HCT116 (cell line): ENCODE results near the gene PDE4D.

Experiments
- CTCF ChIP-seq, 3 experiments: fragments of 200-600 bp in 1 of 3; sonication (generic) in 1 of 3; IDR thresholded peaks in 2 of 3; conservative IDR thresholded peaks in 1 of 3; 2 replicates each; pipeline ENCODE4 v1.5.1; 2012 to 2017; ENCODE audit warnings: low read depth in 2 of 3, low read length in 2 of 3, antibody characterized with exemption in 1 of 3, borderline replicate concordance in 1 of 3, control low read depth in 1 of 3, mild to moderate bottlenecking in 1 of 3, mixed read lengths in 1 of 3, mixed run types in 1 of 3, moderate library complexity in 1 of 3; ENCODE audit not compliant: insufficient read depth in 1 of 3
- POLR2A ChIP-seq: IDR thresholded peaks from 2 replicates; pipeline ENCODE4 v1.7.0; 2011; ENCODE audit warnings: borderline replicate concordance; ENCODE audit not compliant: insufficient read depth, insufficient read length; ENCODE audit errors: extremely low read depth
- POLR2AphosphoS5 ChIP-seq: IDR thresholded peaks from 2 replicates; pipeline ENCODE4 v1.6.1; 2011; ENCODE audit warnings: mild to moderate bottlenecking, low read depth, low read length, moderate library complexity
- SIN3A ChIP-seq: IDR thresholded peaks from 2 replicates; pipeline ENCODE4 v1.6.1; 2012; ENCODE audit warnings: low read depth

DNA sequence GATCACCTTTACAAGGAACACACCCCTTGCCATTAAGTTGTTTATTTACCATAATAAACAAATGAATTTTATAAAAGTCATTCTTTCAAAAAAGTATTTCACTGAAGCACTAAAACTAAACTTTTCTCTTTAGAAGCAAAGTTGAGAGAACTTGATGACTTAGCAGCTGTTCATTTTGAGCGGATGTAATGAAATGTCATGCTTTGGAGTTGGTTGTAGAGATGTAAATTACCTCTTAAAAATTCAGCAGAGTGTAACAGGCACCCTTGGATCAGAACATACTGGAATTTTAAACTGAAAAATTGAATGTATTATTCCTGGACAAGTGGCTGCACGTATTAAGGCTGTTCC lies 617.2 kb downstream of the PDE4D start:
- TF ChIP-seq CTCF (IDR thresholded peaks at IDR 0.05 in 2 of 3, conservative IDR thresholded peaks at IDR 0.05 in 1 of 3; ENCODE audit: borderline replicate concordance in 1 of 3, insufficient read depth in 1 of 3, low read depth in 2 of 3, low read length in 2 of 3) (no peak), SIN3A (no peak), POLR2AphosphoS5 (no peak), POLR2A (no peak)
